OCI-M2 (cell line): ENCODE data around the gene SH3BGRL2.
"Not testable (repeated sequence)": the region's sequence is repeated elsewhere in the genome, so short reads cannot be mapped to it uniquely, and the experiment has no call there.

ENCODE experiments used
- DNase-seq: peaks from one replicate; lab custom pipeline; 2025; ENCODE audit not compliant: unreplicated experiment; lab: John Stamatoyannopoulos, UW

The SH3BGRL2 gene

DNA sequence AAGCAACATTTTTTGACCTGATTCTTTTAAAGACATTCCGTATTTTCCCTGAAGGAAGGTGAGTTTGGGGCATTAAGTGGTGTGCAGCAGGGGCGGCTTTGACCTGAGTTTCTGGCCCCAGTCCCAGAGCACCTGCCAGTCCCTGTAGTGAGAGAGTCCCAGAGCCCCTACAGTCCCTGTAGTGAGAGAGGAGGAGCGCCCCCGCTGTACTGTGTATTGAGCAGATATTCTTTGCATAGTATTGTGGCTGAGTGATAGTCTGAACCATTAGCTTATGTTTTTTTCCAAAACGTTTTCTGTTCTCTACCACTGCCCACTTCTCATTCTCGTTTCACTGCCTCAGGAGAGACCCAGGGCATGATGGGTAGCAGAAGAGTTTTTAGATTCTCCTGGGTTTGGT is 17.2 kb upstream of the SH3BGRL2 start:
- DNase-seq: no peak

DNA sequence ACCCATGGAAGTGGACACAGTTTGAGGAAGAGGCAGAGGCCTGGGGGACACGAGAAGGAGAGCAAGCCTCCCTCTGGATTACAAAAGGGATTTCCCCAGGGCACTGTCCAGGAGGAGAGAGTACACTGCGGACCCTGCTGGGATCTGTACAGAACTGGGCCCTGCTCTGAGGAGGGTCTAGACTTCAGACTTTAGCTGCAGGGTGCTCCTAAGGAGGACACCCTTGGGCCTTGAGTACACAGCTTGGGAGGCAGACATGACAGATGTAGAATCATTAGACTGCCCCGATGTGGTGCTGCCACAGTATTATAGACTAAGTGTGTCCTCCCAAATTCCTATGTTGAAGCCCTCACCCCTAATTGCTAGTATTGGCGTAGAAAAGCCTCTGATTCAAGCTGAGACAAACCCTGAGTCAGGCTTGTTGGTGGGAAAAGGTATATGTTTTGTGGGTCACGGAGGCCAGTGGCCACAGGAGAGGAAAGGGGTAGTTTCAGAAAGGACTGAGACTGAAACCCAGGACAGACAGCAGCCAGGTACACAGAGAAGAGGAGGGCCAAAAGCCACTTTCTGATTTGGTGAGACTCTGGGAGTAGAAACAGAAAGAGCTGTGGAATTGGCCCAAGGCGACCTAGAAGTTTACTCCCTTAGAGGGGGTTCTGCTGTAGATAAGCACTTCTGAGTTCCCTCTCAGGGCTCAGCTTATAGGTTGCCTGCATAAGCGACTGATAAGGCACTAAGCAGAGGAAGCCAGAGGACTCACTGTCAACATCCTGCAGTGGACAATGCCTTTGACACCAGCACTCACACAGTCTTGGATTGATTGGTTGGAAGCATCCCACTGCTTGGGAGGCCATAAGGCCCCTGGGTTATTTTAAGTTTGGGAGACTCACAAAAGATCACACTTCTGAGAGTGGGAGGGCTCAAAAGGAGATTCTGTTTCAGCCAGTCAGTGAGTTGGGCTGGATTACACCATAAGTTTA is 16.5 kb upstream of the SH3BGRL2 start:
- peak; percentile 86 for DNase-seq

DNA sequence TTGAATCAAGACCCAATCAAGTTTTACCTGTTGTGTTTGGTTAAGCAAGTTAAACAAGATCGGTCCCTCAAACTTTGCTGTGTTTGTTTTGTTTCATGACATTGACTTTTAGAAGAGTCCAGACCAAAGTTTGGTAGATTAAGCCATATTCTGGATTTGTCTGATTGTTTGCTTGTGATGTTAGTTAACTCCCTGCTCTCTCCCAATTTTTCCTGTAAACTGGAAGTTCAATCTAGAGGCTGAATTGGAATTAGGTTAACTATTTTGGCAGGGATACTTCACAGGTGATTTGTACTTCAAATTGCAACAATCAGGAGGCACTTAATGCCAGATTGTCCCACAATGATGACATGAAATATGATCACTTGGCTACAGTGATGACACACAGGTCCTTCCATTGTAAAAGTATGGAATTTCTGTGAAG is 13.6 kb upstream of the SH3BGRL2 start:
- DNase-seq: no peak

DNA sequence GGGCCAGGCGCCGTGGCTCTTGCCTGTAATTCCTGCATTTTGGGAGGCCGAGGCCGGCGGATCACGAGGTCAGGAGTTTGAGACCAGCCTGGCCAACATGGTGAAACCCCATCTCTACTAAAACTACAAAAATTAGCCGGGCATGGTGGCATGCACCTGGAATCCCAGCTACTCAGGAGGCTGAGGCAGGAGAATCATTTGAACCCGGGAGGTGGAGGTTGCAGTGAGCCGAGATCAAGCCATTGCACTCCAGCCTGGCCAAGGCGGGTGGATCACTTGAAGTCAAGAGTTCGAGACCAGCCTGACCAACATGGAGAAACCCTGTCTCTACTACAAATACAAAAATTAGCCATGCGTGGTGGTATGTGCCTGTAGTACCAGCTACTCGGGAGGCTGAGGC is 12.7 kb upstream of the SH3BGRL2 start:
- not testable (repeated sequence) for DNase-seq

DNA sequence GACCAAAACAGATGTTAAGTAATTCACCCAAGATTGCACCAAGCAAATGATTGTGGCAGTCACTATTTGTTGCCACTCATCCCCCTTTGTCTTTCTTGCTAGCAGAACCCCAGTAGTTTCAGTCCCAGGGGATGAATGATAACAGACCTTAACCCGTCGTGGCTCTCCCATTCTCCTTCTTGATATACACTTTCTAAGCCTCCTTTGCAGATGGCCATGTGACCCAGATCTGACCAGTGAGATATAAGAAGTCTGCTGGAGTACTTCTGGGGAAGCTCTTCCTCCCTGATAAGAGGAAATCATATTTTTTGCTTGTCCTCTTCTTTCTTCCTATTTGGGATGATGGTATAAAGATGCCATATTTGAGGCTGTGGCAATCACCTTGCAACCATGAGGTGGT is 9.6 kb upstream of the SH3BGRL2 start:
- no peak for DNase-seq

DNA sequence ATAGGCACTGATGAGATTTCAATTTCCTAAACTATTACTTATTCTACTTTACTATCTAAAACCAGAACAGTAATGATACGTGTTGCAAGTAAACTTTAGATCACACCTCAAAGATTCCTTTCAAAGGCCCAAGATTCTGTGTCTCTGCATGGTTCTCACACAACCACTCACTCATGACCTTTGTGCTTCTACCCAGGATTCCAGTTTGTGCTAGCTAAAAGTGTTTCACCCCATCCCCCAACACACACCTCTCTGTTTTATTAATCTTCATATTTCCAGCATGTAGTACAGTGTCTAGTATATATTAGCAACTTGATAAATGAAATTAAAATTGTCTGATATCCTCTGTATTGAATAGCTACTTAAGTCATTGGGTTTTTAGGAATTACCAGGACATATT is 8.8 kb upstream of the SH3BGRL2 start:
- DNase-seq: no peak

DNA sequence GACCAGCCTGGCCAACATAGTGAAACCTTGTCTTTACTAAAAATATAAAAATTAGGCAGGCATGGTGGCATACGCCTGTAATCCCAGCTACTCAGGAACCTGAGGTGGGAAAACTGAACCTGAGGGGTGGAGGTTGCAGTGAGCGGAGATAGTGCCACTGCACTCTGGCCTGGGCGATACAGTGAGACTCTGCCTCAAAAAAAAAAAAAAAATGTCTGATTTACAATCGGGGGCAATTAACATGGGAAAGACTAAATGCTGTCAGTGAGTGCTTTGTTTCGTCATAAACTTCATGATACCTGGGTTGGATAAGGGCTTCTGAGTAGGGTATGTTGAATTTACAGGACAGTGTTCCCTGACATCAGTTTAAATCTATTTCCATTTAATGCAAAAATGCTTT is 8.0 kb upstream of the SH3BGRL2 start:
- no peak for DNase-seq

DNA sequence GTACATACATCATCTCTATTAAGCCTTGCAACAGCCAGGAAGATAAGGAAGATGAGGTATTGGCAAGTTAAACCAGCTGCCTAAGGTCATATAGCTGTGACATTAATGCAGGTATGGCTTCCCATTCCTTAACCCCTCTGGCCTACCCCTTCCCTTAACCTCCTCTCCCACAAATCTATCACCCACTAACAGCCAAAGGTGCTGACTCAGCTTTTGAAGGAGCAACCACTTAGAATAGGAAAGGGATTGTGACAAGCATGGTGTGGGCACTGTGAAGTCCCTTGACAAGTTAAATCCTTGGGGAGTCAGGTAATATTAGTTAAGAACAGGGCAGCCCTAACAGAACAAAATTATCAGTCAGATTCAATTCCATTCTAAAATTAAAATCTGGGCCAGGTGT is 5.4 kb upstream of the SH3BGRL2 start:
- no peak for DNase-seq

DNA sequence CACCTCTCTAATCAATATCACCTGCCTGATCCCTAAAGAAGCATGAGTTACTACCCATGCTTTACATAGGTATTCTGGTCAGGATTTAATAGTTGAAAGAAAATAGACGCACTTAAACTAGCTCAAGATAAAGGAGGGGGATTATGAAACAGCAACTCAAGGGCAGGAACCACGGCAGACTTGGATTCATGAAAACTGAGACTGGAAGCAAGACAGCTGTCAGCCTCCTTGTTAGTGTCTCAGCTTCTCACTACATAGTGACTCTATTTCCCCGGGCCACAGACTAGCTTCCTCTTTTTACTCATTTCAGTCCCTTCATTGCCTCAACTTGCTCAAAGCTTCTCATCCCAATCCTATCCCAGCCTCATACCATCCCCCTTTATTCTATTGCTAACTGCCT is 4.3 kb upstream of the SH3BGRL2 start:
- no peak for DNase-seq

DNA sequence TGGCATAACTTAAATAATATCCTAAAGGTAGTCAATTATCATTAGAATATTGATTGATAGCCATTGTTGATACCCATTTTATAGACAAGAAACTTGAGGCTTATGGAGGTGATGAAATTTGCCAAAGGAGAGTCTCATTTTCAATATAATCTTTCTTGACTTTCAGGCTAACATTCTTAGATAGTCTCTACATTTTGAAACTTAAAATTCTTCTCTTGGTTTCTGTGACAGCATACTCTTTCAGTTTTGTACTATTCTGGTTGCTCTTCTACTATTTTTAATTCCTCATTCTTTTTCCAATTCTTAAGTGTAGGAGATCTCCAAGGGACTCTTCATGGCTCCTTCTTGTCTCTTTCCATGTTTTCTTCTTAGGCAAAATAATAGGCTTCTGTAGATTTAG is 3.7 kb upstream of the SH3BGRL2 start:
- no peak for DNase-seq

DNA sequence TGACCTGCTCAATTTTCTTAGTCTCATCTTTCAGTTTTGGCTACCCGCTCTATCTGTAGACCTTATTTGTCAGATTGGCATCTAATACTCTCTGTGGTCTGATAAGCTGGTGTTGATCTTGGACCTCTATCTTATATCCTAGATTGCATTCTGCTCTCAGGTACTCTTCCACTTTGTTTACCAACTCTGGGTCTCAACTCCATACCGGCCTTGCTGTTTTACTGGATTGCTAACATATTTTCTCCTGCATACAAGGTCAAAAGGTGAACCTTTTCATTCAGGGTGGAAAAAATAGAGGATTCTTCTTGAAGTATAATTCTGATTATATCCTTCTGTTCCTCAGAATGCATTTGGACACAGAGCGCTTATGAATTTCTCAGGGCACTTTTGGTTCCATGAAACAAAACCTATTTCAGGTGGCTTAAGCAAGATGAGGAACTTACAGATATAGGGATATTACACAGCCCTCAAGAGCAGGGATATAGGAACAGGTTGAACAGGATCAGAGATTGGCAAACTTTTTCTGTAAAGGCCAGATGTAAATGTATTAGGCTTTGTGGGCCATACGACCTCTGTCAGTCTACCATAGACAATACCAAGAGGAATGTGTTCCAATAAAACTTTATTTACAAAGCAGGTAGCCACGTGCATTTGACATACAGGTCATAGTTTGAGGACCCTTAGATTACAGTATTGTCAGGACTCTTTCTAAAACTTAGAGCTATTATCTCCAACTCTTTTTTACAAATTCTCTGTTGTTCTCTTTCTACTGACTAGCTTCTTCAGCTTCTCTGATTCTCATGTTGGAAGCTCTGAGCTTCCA is 2.5 kb upstream of the SH3BGRL2 start:
- DNase-seq: no peak

DNA sequence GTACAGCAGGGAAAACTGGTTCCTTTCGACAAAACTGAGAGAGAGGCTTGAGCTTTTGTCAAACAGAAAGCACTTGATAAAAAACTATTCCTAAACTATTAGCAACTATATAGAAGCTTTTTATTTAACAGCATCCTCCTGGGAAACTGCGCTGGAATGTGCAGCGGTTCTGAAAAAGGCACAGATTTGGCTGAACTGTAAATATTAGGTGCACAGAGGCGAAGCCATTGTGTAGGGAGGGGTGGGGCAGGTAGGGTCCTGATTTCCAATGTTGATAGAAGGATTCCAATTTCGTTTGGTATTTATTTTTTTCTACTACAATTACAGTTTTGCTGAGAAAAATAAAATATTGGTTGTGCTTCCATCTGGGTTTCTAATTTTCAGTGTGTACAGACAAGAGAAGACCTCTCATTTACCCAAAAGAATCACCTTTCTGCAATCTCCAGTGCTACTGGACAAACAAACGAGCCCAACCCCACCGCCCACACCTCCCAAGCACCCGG is 698 bp upstream of the SH3BGRL2 start:
- DNase-seq: no peak

DNA sequence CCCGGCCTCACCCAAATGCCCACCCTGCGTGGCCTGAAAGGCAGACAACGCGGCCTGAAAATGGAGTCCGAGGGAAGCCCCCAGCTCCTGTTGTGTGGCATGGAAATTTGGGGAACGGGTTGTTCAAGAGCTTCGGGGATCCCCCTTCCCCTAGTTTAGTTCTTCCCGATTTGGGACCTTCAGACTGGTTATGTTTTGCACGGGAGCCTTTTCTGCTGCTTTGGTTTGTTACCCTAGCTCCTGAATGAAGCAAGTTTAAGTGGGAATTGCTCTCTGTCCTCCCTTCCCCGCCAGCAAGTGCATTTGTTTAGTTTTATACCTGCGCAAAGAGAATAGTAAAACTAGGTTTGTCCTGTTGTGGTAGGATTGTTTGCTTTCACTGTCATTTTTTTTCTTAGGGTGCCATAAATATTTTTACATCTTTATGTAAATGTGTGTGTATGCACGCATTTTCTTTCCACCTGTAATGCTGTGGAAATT is 604 bp downstream of the SH3BGRL2 start:
- DNase-seq: no peak

DNA sequence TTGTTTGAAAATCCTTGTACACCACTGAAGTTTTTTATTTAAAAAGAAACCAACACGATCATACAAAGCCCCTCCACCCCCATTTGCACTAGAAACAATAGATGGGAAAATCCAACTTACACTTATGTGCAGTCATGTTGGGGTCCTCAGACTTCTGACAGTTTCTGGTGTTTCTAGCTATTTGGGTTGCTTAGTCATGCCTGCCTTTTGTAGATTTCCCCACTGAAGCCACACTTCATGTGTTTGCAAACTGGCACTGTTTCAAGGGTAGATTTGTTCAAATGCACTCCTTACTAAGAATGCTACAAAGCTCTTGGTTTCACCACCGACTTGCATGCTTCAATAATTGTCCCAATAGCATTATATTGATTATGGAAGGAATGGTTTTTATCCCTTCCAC is 1.5 kb downstream of the SH3BGRL2 start:
- DNase-seq: no peak

DNA sequence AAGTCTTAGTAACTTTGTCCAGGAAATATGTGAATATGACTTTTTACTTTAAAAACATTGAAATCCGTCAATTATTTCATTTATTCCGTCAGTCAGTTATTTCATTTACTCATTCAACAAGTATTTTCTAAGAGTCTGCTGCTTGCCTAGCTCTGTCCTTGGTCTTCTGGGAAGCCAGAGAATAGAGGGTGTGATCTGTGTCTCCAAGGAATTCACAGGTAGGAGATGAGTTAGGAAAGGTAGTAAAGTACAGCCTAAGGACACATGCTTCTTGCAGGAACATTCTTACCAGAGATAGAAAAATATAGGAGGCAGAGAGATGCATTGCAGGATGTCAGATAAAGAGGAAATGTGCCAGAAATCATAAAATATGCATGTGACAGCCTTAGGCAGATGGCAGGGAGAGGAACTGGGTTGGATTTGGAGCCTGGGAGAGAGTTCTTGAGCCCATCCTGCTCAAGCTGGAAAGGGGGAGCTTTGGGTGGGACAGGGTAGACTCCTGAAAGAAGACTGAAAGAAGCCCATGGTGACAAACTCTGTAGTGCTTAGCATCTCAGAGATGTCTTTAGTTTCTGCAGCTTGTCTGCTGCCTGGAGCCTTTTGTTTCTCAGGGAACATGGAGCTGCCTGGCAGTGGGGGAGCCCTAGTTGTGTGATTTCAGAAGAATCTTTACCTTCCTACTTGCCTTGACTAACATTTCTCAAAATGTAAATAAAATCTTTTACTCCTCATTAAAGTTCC is 3.5 kb downstream of the SH3BGRL2 start:
- no peak for DNase-seq

DNA sequence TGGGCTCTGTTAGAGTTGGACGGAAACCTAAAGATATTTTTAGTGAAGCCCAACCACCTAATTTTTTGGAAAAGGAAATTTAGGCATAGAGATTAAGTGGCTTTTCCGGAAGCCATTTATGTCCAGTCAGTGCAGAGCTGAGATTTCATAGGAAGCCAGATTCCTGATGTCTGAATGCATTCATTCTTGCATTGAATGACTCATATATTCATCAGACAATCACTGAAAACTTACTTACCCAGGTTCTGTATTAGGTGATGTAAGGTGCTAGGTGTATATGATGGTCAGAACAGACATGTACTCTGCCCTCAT is 4.1 kb downstream of the SH3BGRL2 start:
- no peak for DNase-seq

DNA sequence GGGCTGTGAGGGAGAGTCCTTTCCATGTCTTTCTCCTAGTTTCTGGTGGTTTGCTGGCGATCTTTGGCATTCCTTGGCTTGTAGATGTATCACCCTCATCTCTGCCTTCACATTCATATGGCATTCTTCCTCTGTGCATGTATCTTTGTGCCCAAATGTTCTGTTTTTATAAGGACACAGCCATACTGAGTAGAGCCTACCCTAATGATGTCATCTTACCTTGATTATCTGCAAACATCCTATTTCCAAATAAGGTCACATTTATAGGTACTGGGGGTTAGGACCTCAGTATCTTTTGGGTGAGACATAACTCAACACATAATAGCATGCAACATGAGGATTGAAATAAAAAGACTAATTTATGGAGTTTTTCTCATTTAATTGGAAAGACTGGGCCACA is 5.5 kb downstream of the SH3BGRL2 start:
- DNase-seq: no peak

DNA sequence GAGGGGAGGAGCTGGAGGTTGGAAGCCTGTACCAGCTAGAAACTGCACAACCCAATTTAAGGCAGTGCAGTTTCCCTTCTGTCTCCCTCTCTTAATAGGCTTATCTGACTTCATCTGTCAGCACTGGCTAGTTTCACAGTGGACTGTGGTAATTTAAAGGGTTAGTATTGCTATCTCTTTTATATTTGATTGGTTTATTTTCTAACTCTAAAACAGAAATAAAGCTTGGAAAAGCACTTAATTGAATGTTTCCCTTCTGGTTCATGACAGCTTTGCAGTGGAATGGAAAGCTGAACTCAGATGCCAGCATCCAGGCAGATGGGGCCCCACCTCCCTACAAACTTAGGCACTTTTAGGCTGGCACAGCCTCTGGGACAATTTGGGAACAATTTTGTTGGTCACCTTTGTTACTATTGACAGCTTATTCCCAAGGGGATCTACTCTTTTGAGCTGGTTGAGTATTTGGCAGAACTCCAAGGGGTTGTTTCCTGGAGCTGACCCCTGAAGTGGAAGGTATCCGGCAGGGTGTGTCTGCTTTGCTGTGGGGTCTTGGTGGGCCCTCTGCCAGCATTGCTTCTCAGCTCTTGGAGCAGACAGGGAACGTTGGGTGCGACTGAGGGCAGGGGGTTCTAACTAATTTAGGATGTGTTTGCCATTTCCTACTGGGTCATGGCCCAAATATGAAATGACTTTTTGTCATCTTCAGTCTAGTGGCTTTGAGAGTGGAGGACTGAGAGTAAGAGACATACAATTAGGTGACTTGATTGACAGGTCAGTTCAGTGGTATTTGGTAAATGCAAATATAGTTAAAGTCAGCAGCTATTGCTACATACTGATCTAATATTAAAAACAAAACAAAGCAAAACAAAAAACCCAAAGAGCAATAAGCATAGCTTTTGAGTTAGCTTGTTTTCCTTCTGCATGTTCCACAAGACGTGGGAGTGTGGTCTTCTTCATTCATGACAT is 9.3 kb downstream of the SH3BGRL2 start:
- no peak for DNase-seq

DNA sequence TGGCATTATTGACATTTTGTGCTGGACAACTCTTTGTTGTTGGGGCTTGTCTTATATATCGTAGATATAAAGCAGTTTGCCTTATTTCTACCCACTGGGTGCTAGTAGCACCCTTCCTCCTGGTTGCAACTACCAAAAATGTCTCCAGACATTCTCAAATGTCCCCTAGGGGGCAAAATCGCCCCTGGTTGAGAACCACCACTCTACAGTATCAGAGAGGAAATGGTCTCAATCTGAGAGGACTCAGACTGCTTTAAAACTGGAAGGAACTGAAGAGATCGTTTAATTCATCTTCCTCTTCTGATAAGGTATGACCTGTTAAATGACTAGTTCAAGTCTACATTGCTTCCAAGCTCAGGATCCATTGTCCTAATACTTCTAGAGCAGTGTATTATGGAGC is 14.9 kb downstream of the SH3BGRL2 start:
- DNase-seq: no peak

DNA sequence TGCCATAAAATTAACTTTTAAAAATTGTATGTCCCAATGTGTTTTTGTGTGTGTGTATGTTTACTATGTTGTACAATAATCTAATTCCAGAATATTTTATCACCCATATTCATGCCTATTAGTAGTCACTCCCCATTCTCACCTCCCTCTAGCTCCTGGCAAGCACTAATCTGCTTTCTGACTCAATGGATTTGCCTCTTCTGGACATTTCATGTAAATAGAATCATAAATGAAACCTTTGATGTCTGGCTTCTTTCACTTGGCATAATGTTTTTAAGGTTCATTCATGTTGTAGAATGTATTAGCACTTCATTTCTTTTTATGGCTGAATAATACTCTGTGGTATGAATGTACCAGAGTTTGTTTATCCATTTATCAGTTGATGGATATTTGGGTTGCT is 15.4 kb downstream of the SH3BGRL2 start:
- no peak for DNase-seq
